Putamen (tissue), 1 donor: Measurements from ENCODE around the gene NFIA.
A peak's percentile ranks its signal among the peaks of the same experiment; 100 is the strongest.

Experiments used
- DNase-seq: peaks from one replicate; pipeline ENCODE4 v3.0.0-alpha.2; 2016; ENCODE audit warnings: low spot score

Gene NFIA

DNA sequence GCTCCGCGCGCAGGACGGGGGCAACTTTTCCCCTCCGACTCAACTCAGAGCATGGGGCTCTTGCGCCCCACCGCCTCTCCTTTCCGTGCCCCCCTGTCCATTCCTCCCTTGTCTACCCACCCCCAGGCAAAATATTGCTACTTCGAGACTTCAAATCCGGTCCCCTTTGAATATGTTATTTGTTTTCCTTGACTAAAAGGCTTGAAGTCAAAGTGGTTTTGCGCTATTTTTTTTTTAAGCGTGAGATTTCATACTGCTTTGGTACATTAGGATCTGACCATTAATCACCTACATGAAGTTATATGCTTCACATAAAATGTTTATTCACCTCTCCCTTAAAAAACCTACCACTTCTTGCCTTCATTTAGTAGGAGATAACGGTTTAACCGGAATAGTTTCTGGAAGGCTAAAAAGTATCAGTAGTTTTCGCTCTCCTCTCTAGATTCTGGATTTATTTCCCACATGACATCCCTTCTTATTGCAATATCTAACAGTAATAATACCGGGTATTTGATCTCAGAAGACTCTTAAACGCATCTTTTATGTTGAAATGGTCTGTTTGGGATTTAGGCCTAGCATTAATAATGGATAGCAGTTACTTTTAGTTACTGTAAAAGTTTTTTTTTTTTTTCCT, 1.6 kb downstream of the NFIA start:
- no peak for DNase-seq

- DNase-seq, result no peak
These were observed 2.2 kb downstream of the NFIA start for GRCh38 chr1:61084491-61085031.

- no peak for DNase-seq
These were observed 3.0 kb downstream of the NFIA start for GRCh38 chr1:61085206-61085982.

GRCh38 chr1:61085983-61086644, 3.8 kb downstream of the NFIA start:
- DNase-seq, result no peak

DNA sequence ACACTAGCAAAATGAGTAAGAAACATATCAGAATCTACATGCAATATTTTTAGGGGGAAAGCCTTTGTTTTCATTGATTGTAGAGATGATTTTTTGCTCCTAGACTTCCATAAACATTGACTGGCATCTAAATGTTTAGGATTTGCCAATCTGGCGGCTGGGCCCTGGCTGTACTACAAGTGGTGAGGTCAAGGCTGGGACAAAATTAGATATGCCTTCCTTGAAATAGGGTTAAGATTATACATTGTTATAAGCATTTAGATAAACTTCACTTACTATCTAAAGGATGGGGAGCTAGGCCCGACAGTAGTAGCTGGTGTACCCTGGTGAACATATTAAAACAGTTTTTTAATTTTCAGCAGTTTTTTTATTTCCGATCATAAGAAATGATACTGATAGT, 5.2 kb downstream of the NFIA start:
- DNase-seq, result no peak

- DNase-seq, result no peak
These were observed 6.0 kb downstream of the NFIA start for GRCh38 chr1:61088163-61088974.

GRCh38 chr1:61089338-61089737, 7.0 kb downstream of the NFIA start:
- no peak for DNase-seq

DNA sequence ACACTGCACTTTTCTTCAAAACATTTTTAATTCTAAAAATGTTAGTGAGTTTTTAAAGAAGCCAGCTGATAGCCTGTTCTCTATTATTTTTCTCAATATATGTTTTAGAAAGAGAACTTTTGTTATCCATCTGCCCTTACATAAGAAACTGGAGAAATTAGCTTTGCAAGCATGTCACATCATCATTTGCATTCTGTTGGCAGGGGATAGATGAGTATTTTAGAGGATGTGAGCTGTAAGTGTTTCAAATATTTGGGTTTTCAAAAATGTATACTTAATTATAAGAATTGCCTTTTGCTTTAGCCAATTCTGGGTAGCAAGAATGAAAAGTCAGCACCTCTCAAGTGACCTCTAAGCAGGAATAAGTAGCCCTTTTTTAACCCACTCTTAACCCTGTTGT, 7.4 kb downstream of the NFIA start:
- DNase-seq, result no peak

- peak; percentile 71 for DNase-seq
These were observed 8.3 kb downstream of the NFIA start for GRCh38 chr1:61090546-61091202.

DNA sequence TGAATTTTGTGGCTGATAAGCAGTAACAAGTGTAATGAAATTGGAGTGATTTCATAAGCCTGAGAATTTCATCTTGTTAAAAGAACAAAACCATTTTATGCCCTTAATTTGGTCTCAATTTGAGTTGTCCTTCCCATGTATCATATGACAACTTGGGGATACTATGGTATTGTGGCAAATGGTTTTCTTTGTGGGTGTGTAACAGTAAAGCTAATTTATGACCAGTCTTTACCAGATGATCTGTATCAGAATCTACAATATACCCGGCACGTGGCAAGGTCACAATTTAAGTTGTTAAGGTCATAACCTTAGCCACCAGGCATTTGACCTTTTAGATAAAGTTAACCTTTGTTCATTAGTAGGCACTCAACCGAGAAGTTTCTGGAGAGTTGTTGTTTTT, 9.1 kb downstream of the NFIA start:
- no peak for DNase-seq

- no peak for DNase-seq
These were observed 10.3 kb downstream of the NFIA start for GRCh38 chr1:61092642-61093041.

GRCh38 chr1:61093525-61094137, 11.3 kb downstream of the NFIA start:
- DNase-seq, result no peak

DNA sequence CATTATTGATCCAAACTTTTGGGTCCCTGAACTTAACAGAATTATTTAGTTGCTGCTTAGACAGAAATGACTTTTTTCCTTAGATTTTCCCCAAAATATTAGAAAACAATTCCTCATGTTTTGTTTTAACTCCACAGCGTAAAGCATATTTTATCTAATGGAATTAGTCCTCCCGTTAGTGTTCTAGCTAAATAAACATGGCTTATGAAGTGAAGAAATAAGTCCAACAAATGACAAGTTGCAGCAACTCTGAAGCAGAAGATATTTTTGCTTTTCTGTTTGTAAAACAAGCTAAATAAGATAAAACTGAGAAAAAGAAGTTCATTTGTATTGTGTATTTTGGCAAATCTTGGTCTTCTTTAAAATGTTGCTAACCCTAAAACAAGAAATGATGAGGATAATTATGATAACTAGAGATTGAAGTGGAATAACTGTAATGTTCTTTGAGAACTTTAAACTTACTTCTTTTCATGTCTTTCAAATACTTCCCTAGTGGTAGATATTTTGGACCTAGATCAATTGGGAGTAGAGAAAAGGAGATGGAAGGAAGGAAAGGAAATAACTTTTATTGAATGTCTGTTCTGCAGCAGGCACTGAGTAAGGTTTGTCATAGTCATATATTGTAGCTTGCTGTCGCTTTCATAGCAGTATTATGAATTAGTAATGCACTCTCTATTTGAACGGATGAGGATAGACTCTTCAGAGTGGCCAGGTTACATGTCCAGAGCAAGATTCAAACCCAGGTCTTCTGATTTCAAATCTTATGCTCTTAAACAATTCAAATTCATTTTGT, 12.5 kb downstream of the NFIA start:
- no peak for DNase-seq

- DNase-seq, result no peak
These were observed 13.1 kb downstream of the NFIA start for GRCh38 chr1:61095470-61095812.

DNA sequence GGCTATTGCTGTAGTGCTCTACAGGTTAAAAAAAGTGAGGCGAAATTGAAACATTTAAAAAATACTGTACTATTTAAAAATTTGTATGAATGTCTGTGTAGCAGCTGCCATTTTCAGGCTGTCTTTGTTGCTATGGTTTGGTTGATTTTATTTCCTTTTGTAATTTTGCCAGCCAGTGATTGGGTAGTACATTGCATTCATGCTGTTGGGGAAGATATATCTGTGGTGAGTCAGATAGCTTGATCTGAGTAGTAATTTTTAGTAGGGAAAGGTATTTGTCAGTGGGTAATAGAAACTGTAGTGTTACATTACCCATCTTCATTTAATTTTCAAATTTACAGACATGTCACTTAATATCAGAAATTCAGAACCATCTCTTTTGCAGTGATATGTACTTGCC, 15.0 kb downstream of the NFIA start:
- no peak for DNase-seq

DNA sequence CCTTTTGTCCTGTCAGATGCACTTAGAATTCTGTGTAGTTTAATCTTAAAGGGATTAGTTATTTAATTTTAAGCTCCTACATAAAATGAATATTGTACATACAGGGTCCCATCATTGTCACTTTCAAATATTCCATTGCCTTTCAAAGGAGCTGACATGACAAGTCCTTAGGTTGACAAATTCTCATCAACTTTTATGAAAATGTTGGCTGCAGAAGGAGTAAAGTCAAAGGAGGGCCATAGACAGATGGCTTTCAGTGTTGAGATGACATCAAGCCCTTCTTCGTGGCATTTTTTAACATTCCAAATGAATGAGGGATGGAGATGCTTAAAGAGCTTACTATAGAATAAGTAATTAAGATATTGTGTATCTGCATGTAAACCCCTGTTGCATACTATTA, 15.4 kb downstream of the NFIA start:
- DNase-seq, result no peak

DNA sequence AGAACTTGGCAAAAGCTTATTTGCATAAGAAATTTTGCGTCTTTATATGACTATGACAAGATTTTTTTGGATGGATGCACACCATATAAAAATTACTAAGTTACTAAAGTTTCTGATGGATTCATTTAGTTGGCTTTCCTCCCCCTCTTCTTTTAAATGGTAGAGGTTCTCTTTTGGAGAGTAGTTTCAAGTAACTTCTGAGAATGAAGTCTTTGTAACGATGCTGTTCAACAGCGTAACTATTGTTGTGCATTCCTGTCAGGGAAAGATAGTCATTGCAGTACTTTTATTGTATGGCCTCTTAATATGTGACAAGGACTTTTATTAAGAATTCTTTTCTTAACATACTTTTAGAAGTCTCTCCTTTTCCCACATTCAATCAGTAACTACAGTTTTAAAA, 16.0 kb downstream of the NFIA start:
- DNase-seq, result no peak

- DNase-seq, result no peak
These were observed 16.6 kb downstream of the NFIA start for GRCh38 chr1:61098906-61099437.

DNA sequence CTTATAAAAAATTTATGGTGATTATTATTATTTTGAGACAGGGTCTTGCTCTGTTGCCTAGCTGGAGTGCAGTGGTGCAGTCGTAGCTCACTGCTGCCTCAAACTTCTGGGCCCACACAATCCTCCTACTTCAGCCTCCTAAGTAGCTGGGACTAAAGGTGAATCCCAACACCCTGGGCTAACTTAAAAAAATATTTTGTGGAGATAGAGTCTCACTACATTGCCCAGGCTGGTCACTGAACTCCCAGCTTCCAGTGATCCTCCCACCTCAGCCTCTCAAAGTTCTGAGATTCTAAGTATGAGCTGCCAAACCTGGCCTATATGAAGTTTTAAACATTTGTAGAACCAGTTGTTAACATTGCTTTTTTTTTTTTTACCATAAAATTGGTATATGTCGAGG, 18.2 kb downstream of the NFIA start:
- no peak for DNase-seq

DNA sequence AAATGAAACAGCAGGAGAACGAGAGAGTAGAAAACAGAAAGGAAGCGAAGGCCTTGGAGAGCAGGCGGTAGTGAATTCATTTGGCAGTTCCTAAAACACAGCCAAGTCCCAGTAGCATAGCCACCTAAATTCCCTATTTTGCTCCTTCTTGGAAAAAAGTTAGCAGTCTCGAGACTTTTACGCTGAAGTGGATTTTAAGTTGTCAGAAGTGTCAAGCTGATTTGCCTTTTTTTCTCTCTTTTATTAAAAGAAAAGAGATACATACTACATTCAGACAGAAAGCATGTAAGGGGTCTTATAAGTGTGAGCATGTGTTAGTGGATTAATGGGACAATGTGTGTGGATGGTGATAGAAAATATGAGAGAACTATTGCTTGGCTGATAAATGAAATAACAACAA, 19.2 kb downstream of the NFIA start:
- no peak for DNase-seq
